Activated naive CD8-positive, alpha-beta T cell treated with anti-CD3 and anti-CD28 coated beads, Interleukin-2, amount 50 U/mL, for 16 hours (primary cell): ENCODE measurements around the gene PSMD4.
A peak's percentile ranks its signal among the peaks of the same experiment; 100 is the strongest.

ENCODE experiments used
- DNase-seq: peaks from one replicate; pipeline ENCODE4 v3.0.0-alpha.2; 2020; ENCODE audit warnings: low read depth, low spot score

The PSMD4 gene

DNA sequence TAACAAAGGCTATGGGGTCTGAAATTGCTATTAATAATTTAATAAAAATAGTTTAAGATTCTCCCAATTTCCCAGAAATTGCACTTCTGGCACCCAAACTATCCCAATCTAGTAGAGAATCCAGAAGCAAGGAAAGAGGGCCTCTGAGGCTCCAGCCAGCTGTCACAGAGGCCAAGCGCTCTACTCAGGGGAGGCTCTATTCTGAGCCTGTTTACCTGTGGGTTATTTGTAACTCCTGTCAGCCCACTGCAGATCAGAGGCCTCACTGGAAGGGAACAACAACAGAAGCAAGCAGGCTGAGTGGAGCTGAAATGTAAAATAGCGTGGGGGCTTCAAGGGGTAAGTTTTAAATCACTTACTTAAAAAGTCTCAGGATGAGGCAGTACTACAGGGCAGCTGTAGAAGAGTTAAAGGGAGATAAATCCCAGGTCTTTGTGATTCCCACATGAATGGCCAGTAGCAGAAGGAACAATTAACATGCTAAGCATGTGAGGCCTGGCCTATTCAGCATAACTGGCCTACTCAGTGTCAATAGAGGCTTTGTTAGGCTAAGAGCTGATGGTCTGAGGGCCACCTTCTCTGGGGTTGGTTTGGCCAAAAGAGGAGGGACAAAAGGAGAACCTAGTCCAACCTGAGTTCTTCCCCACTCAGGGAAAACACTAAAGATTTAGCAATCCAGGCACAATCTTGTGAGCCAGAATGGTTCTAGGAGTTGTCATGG, 40.4 kb downstream of the PSMD4 start:
- no peak for DNase-seq

GRCh38 chr1:151309811-151310323, 55.3 kb downstream of the PSMD4 start:
- DNase-seq = no peak

DNA sequence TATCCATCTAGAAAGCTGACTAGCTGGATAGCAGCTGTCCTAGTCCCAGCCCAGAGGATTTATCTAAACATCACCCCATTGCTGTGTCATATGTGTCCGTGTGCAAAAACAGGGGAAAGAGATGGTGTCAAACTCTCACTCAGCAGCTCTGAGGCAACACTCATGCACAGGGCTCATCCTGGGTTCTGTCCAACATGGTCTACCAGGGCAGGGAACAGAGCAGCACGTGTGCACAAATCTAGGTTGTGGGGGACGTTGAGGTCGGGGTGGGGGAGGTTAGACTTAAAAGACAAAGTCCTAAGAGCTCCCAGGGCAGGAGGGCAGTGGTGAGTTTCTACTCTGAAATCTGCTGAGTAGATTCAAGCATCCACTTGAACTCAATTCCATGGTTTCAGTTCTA, 56.5 kb downstream of the PSMD4 start:
- no peak for DNase-seq

- peak; percentile 74 for DNase-seq
Observed at GRCh38 chr1:151311589-151312331, 57.2 kb downstream of the PSMD4 start.

DNA sequence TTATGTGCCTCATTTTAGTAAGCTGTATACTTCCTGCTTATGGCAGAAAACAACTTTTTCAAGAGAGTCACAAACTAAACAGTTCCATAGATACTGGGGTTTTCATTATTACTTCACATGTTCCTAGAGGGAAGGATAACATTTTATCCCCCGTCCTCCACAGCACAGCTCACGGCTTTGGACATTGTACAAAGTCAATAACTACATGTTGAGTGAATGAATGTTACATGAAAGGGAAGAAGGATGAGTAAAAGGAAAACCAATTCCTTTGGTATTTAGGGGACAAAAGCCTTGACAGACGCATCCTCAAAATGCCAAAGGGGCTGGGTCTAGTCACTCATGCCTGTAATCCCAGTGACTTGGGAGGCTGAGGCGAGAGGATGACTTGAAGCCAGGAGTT, 57.9 kb downstream of the PSMD4 start:
- no peak for DNase-seq

- DNase-seq = no peak
Observed at GRCh38 chr1:151312826-151313225, 58.3 kb downstream of the PSMD4 start.

GRCh38 chr1:151313501-151313900, 59.0 kb downstream of the PSMD4 start:
- no peak for DNase-seq

- DNase-seq = no peak
Observed at GRCh38 chr1:151314137-151314875, 59.8 kb downstream of the PSMD4 start.

DNA sequence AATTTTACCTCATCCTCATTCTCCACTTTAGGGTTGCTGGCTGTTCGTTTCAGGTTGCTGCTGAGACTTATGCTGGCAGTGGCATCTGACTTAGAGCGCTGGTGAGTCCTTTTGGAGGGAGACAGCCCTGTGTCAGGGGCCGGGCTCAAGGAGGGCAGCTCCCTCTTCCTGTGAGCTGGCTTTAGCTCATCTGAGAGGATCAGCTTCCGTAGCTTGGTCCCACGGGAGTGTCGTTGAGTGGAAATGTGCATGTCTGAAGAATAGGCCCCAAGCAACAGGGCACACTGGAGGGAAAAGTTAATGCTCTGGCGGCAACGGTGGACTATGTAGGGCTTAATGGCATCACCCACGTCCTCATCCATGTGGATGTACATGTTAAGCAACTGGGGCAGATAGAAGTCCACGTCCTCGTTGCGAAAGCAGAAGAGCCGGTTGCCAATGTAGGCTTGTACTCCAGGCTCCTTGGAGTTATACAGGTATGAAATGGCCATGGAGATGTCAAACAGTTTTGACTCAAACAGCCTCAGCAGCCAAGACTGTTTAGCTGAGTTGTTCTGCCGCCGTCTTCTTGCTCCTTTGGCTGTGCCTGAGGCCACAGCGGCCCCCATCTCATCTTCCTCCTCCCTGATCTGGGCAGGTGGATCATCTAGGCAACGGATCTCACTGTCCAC, 61.2 kb downstream of the PSMD4 start:
- DNase-seq = no peak
